CD4-positive, alpha-beta T cell (primary cell): Measurements from ENCODE around the gene HMCN1. TPM values are rescaled to one million over a fixed set of nuclear protein-coding genes. Genes with fewer than 3 reads are reported as not detected.

Experiments used
- ATAC-seq: fragments of 200-7000 bp; cut with Tn5 transposase; one replicate; pipeline ENCODE4 v1.10.0; 2022; ENCODE audit warnings: mild to moderate bottlenecking; ENCODE audit not compliant: poor library complexity
- CTCF ChIA-PET: fragments of 350-600 bp; sonication (Branson Sonifier 250); formaldehyde crosslinking; loops from one replicate; lab custom pipeline; 2021; ENCODE audit warnings: antibody characterized with exemption, inconsistent platforms; lab: Charles Lee
- POLR2A ChIA-PET: fragments of 350-600 bp; sonication (Branson Sonifier 250); formaldehyde crosslinking; loops from one replicate; lab custom pipeline; 2021; ENCODE audit warnings: antibody characterized with exemption, inconsistent platforms; lab: Charles Lee
- DNase-seq, 14 experiments: peaks; one replicate each; pipeline ENCODE4 v3.0.0-alpha.2; 2013 to 2020; ENCODE audit warnings: mixed read lengths in 2 of 14
- H3K27ac ChIP-seq, 2 donors: one replicate each; pipeline versions ENCODE4 v1.5.1 to v1.7.0; 2013; ENCODE audit warnings: low read length in 2 of 2, low read depth in 1 of 2, mild to moderate bottlenecking in 1 of 2
- H3K27me3 ChIP-seq, 2 experiments: 1 replicate in 1 of 2; 2 replicates in 1 of 2; pipeline versions ENCODE4 v1.6.1 to v1.7.0; 2013; ENCODE audit warnings: low read length in 2 of 2, control low read depth in 1 of 2, mild to moderate bottlenecking in 1 of 2, moderate library complexity in 1 of 2; ENCODE audit not compliant: insufficient read depth in 2 of 2, control insufficient read depth in 1 of 2
- H3K36me3 ChIP-seq: one replicate; pipeline ENCODE4 v1.6.1; 2013; ENCODE audit warnings: low read length, control low read depth; ENCODE audit not compliant: insufficient read depth
- H3K4me1 ChIP-seq: one replicate; pipeline ENCODE4 v1.6.1; 2013; ENCODE audit warnings: low read length, control low read depth; ENCODE audit not compliant: insufficient read depth
- H3K4me3 ChIP-seq: one replicate; pipeline ENCODE4 v1.5.1; 2013; ENCODE audit warnings: mild to moderate bottlenecking, low read length, moderate library complexity
- H3K9me3 ChIP-seq, 2 experiments: 1 replicate in 1 of 2; 2 replicates in 1 of 2; pipeline versions ENCODE4 v1.6.1 to v1.7.0; 2013; ENCODE audit warnings: low read length in 2 of 2, mild to moderate bottlenecking in 2 of 2, control low read depth in 1 of 2, moderate library complexity in 1 of 2; ENCODE audit not compliant: control insufficient read depth in 1 of 2, insufficient read depth in 1 of 2
- H3K27ac Mint-ChIP-seq: one replicate; pipeline ENCODE4 v1.8.0; 2020; ENCODE audit warnings: mixed read lengths
- H3K27me3 Mint-ChIP-seq: one replicate; pipeline ENCODE4 v1.8.0; 2021; ENCODE audit warnings: mixed read lengths
- H3K36me3 Mint-ChIP-seq: one replicate; pipeline ENCODE4 v1.8.0; 2021; ENCODE audit warnings: low read depth, mixed read lengths
- H3K4me1 Mint-ChIP-seq: one replicate; pipeline ENCODE4 v1.8.0; 2021; ENCODE audit warnings: low read depth, mixed read lengths
- H3K4me3 Mint-ChIP-seq: one replicate; pipeline ENCODE4 v1.8.0; 2020; ENCODE audit warnings: mild to moderate bottlenecking, mixed read lengths
- H3K9me3 Mint-ChIP-seq: one replicate; pipeline ENCODE4 v1.8.0; 2020; ENCODE audit warnings: mixed read lengths
- CTCF ChIP-seq: fragments of 200-600 bp; IDR thresholded peaks from one replicate; pipeline ENCODE4 v1.8.0; 2022; ENCODE audit warnings: antibody characterized with exemption, mild to moderate bottlenecking
- intact Hi-C, 2 experiments: fragments of 100-400 bp; cut with DNase I in 1 of 2; cut with micrococcal nuclease in 1 of 2; formaldehyde crosslinking; loops; one replicate each; pipeline versions ENCODE4 v1.15.1 to v1.9.0; 2023 to 2025; cut with DNase I, micrococcal nuclease
- total RNA-seq, 174 experiments: library from RNA in 2 of 174; stranded (reverse) in 2 of 174; gene quantifications; one replicate each; pipeline ENCODE4 v1.2.3 and lab custom pipeline; 2021 to 2026

HMCN1 gene
- total RNA-seq, 2 experiments from 2014 or later, result 0.14 TPM

- no peak overlapping the region for H3K27ac ChIP-seq
- intact Hi-C loops, result no loop called here
- H3K9me3 ChIP-seq, result peaks cover 0 to 4% of the 10 kb centered on the region in 2 experiments
- Mint-ChIP-seq H3K27ac (no peak overlapping the region), H3K27me3 (no peaks in the 10 kb centered on the region), H3K9me3 (peaks cover 14% of the 10 kb centered on the region), H3K4me3 (no peak overlapping the region), H3K36me3 (no peaks in the 10 kb centered on the region), H3K4me1 (no peaks in the 10 kb centered on the region)
- TF ChIP-seq CTCF, result no peak
- no peaks in the 10 kb centered on the region for H3K4me1 ChIP-seq
- H3K36me3 ChIP-seq, result no peaks in the 10 kb centered on the region
- CTCF ChIA-PET, result no interaction called here
- ATAC-seq (no peak), DNase-seq (no peak)
- no peaks in the 10 kb centered on the region for H3K27me3 ChIP-seq
- H3K4me3 ChIP-seq, result no peak overlapping the region
- POLR2A ChIA-PET, result no interaction called here
Observed at GRCh38 chr1:186027621-186028020, 293.4 kb downstream of the HMCN1 start.

GRCh38 chr1:186030453-186030852, 296.3 kb downstream of the HMCN1 start:
- POLR2A ChIA-PET, result no interaction called here
- H3K4me1 Mint-ChIP-seq, result no peaks in the 10 kb centered on the region
- no peaks in the 10 kb centered on the region for H3K4me1 ChIP-seq

GRCh38 chr1:186033847-186034271, 299.7 kb downstream of the HMCN1 start:
- Mint-ChIP-seq H3K4me1 (no peaks in the 10 kb centered on the region), H3K9me3 (peaks cover 17% of the 10 kb centered on the region), H3K27ac (no peak overlapping the region), H3K4me3 (no peak overlapping the region), H3K36me3 (no peaks in the 10 kb centered on the region), H3K27me3 (no peaks in the 10 kb centered on the region)
- H3K4me1 ChIP-seq, result no peaks in the 10 kb centered on the region
- H3K27me3 ChIP-seq, result no peaks in the 10 kb centered on the region
- CTCF ChIA-PET, result no interaction called here
- H3K36me3 ChIP-seq, result no peaks in the 10 kb centered on the region
- peaks cover 0 to under 1% of the 10 kb centered on the region in 2 experiments for H3K9me3 ChIP-seq
- H3K27ac ChIP-seq, result no peak overlapping the region
- TF ChIP-seq CTCF, result no peak
- no peak overlapping the region for H3K4me3 ChIP-seq
- POLR2A ChIA-PET, result interaction anchor here (0.6 kb wide), 1 partner anchor 90 kb away, joined by 3 read pairs; no protein-coding TSS in a partner anchor
- intact Hi-C loops, result no loop called here
- no peak for ATAC-seq
- no peak for DNase-seq

More at GRCh38 chr1:186030453-186030852, 296.3 kb downstream of the HMCN1 start:
- CTCF ChIA-PET, result no interaction called here
- H3K4me3 ChIP-seq, result no peak overlapping the region
- no peaks in the 10 kb centered on the region for H3K36me3 Mint-ChIP-seq
- no peak for DNase-seq
- no peak overlapping the region for H3K27ac ChIP-seq
- no peak overlapping the region for H3K27ac Mint-ChIP-seq
- peaks cover 0 to 4% of the 10 kb centered on the region in 2 experiments for H3K9me3 ChIP-seq
- no peaks in the 10 kb centered on the region for H3K27me3 Mint-ChIP-seq
- no peak for ATAC-seq
- intact Hi-C loops, result no loop called here
- no peak for TF ChIP-seq CTCF
- peaks cover 17% of the 10 kb centered on the region for H3K9me3 Mint-ChIP-seq
- no peaks in the 10 kb centered on the region for H3K36me3 ChIP-seq
- no peak overlapping the region for H3K4me3 Mint-ChIP-seq
- no peaks in the 10 kb centered on the region for H3K27me3 ChIP-seq
